Stimulated activated naive CD8-positive, alpha-beta T cell treated with anti-CD3 and anti-CD28 coated beads, Interleukin-15, amount 100 ng/mL, for 72 hours (primary cell): ENCODE measurements around the gene TXNDC16.

Source experiments
- ATAC-seq: fragments of 150-1000 bp; cut with Tn5 transposase; 2 replicates; pipeline ENCODE4 v1.10.0; 2021; ENCODE audit warnings: mild to moderate bottlenecking, moderate library complexity
- DNase-seq, 2 donors: peaks; one replicate each; pipeline ENCODE4 v3.0.0; 2021 to 2022
- H3K27ac Mint-ChIP-seq, 2 donors: one replicate each; pipeline ENCODE4 v1.8.0; 2022; ENCODE audit warnings: mild to moderate bottlenecking in 2 of 2, mixed read lengths in 2 of 2, moderate library complexity in 2 of 2
- H3K27me3 Mint-ChIP-seq: one replicate; pipeline ENCODE4 v1.8.0; 2022; ENCODE audit warnings: mixed read lengths
- H3K4me1 Mint-ChIP-seq: one replicate; pipeline ENCODE4 v1.8.0; 2022; ENCODE audit warnings: mild to moderate bottlenecking, mixed read lengths
- H3K4me3 Mint-ChIP-seq, 2 donors: one replicate each; pipeline ENCODE4 v1.8.0; 2022; ENCODE audit warnings: mild to moderate bottlenecking in 2 of 2, mixed read lengths in 2 of 2, moderate library complexity in 1 of 2
- H3K9me3 Mint-ChIP-seq, 2 donors: one replicate each; pipeline ENCODE4 v1.8.0; 2022; ENCODE audit warnings: mixed read lengths in 2 of 2

Gene TXNDC16

DNA sequence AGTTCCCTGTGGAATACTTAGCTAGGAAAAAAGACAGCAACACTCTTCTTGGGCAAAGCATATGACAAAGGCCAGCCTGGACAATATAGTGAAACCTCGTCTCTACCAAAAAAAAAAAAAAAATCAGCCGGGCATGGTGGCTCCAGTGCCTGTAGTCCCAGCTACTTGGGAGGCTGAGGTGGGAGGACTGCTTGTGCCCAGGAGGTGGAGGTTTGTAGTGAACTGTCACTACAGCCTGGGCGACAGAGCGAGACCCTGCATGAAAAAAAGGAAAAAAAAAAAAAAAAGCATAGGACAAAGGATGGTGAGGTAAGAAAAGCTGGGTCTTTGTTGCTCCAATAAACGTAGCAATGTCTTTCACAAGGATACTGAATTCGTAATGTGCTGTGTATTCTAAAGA lies 1.1 kb downstream of the TXNDC16 start:
- H3K27me3 Mint-ChIP-seq = peaks cover 9% of the 10 kb centered on the region
- DNase-seq (no peak), ATAC-seq (no peak)
- peaks cover 32% of the 10 kb centered on the region for H3K4me1 Mint-ChIP-seq
- peak overlapping the region; percentile 93 to 95 for H3K4me3 Mint-ChIP-seq
- H3K9me3 Mint-ChIP-seq = no peaks in the 10 kb centered on the region
- no peak overlapping the region for H3K27ac Mint-ChIP-seq

DNA sequence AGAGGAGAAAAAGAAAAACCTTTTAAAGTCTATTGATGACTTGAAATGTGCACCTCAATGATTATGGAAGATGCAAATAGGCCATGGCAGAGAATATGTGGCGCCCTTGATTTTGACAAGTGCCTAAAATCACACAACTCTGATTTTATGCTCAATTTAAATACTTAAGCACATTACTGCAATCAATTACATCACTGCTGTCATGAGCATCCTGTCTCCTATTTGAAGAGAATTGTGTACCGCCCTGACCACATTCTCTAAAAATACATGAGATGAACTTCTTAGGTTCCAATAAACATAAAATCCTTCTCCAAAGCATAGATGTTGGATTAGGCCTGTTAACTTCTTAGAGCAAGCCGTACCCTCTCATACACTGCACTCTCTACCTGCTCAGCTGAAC lies 1.6 kb downstream of the TXNDC16 start:
- peak overlapping the region; percentile 93 to 95 for H3K4me3 Mint-ChIP-seq
- ATAC-seq (no peak), DNase-seq (no peak)
- H3K27ac Mint-ChIP-seq = peak overlapping the region; percentile 5 to 85
- peaks cover 38% of the 10 kb centered on the region for H3K4me1 Mint-ChIP-seq
- no peaks in the 10 kb centered on the region for H3K9me3 Mint-ChIP-seq
- peaks cover 9% of the 10 kb centered on the region for H3K27me3 Mint-ChIP-seq

DNA sequence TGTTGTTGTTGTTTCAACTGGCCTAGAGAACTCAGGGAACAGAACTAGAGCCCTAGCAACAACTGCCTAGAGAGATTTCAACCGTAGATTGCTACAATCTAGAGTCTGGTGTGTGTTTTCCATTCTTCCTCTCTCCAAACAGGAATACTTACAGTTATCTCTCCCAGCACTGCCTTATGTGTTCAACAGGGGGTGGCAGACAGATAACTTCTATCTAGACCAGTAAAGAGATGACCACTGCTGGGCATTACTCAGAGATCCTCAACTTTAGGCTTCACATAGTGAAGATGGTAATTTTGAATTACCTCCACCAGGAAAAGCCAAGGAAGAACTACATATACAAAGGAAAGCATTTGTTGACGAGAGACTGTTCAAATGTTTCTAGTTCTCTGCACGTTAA lies 4.8 kb downstream of the TXNDC16 start:
- DNase-seq = no peak
- no peak overlapping the region for H3K4me3 Mint-ChIP-seq
- no peaks in the 10 kb centered on the region for H3K27me3 Mint-ChIP-seq
- H3K4me1 Mint-ChIP-seq = peaks cover 35% of the 10 kb centered on the region
- no peak overlapping the region for H3K27ac Mint-ChIP-seq
- no peaks in the 10 kb centered on the region for H3K9me3 Mint-ChIP-seq
- ATAC-seq = no peak

DNA sequence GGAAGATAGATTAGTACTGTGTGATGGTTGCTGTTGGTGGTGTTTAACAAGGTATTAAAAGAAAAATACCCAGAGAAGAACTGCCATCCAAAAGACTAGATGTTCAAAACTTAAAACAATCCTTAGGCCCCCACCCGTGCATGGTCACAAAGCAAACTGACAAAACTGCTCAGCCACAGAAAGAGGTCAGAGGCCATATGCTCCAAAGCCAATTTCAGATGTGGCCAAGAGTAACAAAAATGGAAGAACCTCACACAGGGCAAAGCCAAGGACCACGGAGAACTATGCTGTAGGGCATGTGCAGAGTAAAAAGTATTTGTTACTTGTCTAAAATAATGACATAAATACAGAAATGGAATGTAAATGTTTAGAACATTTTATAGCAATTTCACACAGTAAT lies 5.3 kb downstream of the TXNDC16 start:
- H3K4me1 Mint-ChIP-seq = peaks cover 34% of the 10 kb centered on the region
- H3K27me3 Mint-ChIP-seq = no peaks in the 10 kb centered on the region
- no peak for ATAC-seq
- H3K4me3 Mint-ChIP-seq = no peak overlapping the region
- peak overlapping the region in 1 of 2 donors; percentile 27 for H3K27ac Mint-ChIP-seq
- no peaks in the 10 kb centered on the region for H3K9me3 Mint-ChIP-seq
- DNase-seq = no peak

DNA sequence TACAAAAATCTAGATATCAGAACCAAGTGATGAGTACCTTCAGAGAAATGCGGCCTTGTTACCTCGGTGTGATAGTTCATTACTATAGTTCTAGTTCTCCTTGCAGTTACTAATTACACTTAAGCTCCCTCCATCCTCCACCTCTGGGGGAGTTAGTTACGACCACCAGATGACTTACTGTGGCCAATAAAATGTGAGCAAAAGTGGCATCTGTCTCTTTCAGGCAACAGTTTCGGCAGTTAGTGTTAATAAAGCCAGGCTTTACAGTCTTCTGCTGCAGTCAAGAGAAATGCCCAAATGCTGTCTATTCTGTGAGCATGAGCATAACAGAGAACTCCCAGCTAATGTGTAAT lies 6.0 kb downstream of the TXNDC16 start:
- H3K9me3 Mint-ChIP-seq = no peaks in the 10 kb centered on the region
- DNase-seq = no peak
- no peak overlapping the region for H3K27ac Mint-ChIP-seq

DNA sequence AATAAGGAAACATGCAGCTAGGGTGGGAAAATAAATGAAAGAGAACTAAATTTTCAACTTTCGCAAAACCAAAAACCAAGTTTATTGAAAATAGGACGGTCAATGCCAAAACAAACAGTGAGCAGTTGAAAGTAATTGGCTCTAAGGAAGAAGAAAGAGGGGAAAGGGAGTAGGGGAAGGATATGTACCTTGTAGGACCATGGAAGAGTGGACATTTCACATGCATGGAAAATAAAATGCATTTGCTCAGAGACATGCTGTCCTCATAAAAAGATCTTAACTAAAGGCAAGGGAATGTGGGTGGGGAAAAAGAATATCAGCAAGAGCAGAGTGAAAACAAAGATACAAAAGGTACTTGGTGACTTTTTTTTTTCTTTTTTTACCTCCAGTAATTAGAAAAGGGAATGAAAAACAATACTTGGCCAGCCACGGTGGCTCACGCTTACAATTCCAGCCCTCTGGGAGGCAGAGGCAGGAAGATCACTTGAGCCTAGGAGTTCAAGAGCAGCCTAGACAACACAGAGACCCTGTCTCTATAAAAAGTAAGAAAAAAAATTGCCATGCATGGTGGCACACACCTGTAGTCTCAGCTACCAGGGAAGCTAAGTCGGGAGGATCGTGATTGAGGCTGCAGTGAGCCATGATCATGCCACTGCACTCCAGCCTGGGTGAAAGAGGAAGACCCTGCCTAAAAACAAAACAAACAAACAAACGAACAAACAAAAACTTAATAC lies 6.6 kb downstream of the TXNDC16 start:
- peaks cover 23% of the 10 kb centered on the region for H3K4me1 Mint-ChIP-seq
- no peak overlapping the region for H3K4me3 Mint-ChIP-seq
- ATAC-seq = no peak
- no peak for DNase-seq
- no peaks in the 10 kb centered on the region for H3K27me3 Mint-ChIP-seq
- H3K9me3 Mint-ChIP-seq = no peaks in the 10 kb centered on the region
- peak overlapping the region in 1 of 2 donors; percentile 5 for H3K27ac Mint-ChIP-seq

More for the DNA sequence above, 6.0 kb downstream of the TXNDC16 start:
- H3K4me3 Mint-ChIP-seq = no peak overlapping the region
- peaks cover 29% of the 10 kb centered on the region for H3K4me1 Mint-ChIP-seq
- ATAC-seq = no peak
- no peaks in the 10 kb centered on the region for H3K27me3 Mint-ChIP-seq

DNA sequence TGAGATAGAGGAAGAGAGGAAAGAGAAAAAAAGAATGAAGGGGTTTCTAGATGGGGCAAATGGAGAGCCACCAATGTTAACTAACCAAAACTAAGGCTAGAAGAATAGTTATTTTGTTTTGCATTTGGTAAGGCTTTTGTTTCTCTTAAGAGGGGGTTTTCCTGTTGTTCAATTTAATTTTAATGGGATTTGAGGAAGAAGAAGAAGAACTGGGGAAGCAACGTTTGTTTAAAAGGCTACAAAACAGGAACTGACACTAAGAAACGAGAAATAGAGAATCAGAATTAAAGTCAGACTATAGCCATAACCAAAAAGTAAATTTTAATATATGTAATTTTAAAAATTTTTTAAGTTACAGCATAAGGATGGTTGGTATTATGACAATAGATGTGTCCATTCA lies 13.7 kb downstream of the TXNDC16 start:
- Mint-ChIP-seq H3K4me3 (no peak overlapping the region), H3K4me1 (no peaks in the 10 kb centered on the region), H3K27me3 (no peaks in the 10 kb centered on the region), H3K9me3 (no peaks in the 10 kb centered on the region), H3K27ac (no peak overlapping the region)
- ATAC-seq (no peak), DNase-seq (no peak)

DNA sequence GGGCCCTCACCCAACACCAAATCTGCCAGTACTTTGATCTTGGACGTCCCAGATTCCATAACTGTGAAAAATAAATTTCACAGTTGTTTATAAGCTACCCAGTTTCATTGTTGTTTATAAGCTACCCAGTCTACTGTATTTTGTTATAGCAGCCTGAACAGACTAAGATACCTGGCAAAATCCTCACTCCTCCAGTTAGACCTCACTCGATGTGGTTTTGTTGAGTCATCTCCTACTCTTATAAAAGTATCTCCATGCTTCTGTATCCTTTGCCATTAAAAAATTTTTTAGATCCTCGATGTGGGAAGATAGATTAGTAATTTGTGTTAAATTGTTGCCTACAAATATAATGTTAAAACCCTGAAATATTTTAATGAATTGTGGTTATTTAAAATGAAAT lies 16.0 kb downstream of the TXNDC16 start:
- Mint-ChIP-seq H3K9me3 (no peaks in the 10 kb centered on the region), H3K27me3 (no peaks in the 10 kb centered on the region), H3K27ac (no peak overlapping the region), H3K4me1 (no peaks in the 10 kb centered on the region), H3K4me3 (no peak overlapping the region)
- no peak for DNase-seq
- no peak for ATAC-seq

DNA sequence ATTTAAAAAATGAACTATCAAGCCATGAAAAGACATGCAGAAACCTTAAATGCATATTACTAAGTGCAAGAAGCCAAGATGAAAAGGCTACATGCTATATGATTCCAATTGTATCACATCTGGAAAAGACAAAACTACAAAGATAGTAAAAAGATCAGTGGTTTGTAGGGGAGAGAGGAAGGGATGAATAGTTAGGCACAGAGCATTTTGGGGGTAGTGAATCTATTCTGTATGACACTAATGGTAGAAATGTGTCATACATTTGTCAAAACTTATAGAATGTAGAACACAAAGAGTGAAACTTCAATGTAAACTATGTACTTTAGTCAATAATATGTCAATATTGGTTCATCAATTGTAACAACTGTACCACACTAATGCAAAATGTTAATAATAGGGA lies 20.8 kb downstream of the TXNDC16 start:
- H3K4me1 Mint-ChIP-seq = no peaks in the 10 kb centered on the region
- H3K27me3 Mint-ChIP-seq = no peaks in the 10 kb centered on the region
- H3K9me3 Mint-ChIP-seq = no peaks in the 10 kb centered on the region
- H3K4me3 Mint-ChIP-seq = no peak overlapping the region
- ATAC-seq (peak; percentile 83), DNase-seq (no peak)
- H3K27ac Mint-ChIP-seq = no peak overlapping the region

DNA sequence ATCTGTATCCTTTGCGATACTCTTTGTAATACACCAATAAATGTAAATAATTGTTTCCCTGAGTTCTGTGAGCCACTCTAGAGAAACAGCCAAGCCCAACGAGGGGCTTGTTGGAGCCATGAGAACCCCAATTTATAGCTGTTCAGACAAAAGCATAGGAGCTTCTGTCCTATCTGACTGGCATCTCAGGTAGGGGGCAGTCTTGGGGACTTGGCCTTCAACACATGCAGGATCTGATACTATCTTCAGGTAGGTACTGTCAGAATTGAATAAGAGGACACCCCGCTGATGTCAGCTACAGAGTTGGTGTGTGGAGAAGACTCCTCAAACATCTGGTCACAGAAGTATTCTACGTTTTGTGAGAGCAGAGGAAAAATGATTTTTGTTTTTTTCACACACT lies 25.3 kb downstream of the TXNDC16 start:
- ATAC-seq (no peak), DNase-seq (no peak)
- Mint-ChIP-seq H3K4me1 (no peaks in the 10 kb centered on the region), H3K27ac (no peak overlapping the region), H3K4me3 (no peak overlapping the region), H3K9me3 (no peaks in the 10 kb centered on the region), H3K27me3 (no peaks in the 10 kb centered on the region)

DNA sequence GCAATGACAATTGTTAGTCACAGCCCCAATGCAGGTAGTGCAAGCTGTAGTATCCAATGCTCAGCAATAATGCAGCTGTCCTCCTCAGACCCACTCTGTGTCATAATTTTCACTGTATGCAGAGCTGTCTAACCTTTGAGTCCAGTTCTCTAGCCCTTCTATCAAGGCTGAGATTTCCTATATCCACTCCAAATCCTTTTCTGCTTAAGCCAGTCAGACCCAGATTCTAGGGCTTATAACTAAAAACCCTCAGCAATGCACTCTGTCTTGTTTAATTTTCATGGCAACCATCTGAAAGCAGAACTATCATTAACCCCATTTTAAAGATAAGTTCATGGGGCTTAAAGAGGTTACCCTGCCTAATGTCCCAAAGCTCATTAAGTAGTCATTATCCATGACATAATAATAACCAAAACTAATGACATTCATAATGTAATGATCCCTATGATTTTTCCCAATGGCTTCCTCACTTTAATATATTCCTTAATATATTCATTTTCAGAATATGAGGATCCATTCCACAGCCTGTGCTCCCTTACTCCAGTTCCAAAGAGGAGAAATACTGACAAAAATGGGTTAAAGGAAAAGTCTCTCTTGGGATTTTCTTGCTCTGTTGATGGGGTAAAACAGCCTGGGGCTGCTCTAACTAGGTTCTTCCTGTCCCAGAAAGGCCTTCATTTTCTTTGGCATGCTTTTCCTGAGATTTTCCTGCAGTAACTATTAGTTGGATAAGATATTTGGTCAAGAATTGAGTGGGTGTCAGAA lies 29.5 kb downstream of the TXNDC16 start:
- no peaks in the 10 kb centered on the region for H3K27me3 Mint-ChIP-seq
- no peak overlapping the region for H3K4me3 Mint-ChIP-seq
- H3K27ac Mint-ChIP-seq = no peak overlapping the region

DNA sequence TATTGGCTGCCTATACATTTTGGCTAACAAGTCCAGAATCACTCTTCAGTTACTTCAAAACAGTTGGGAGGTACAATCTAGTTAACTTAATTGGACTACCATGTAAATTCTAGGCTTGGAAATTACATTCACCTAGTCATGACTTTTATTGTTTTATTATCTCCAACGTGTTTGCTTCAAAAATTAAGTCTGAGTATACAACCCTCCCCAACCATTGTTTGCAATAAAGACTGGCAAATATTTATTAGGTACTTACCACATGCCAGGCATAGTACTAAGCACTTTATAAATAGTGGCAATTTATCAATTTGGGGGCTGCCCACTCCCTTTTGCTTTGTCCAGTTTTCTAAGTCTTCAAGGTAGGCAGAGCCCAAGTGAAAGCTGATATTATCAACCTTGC lies 30.3 kb downstream of the TXNDC16 start:
- H3K4me3 Mint-ChIP-seq = no peak overlapping the region
- no peak for ATAC-seq

More for the DNA sequence above, 29.5 kb downstream of the TXNDC16 start:
- no peak for ATAC-seq
- no peak for DNase-seq
- Mint-ChIP-seq H3K9me3 (no peaks in the 10 kb centered on the region), H3K4me1 (no peaks in the 10 kb centered on the region)

DNA sequence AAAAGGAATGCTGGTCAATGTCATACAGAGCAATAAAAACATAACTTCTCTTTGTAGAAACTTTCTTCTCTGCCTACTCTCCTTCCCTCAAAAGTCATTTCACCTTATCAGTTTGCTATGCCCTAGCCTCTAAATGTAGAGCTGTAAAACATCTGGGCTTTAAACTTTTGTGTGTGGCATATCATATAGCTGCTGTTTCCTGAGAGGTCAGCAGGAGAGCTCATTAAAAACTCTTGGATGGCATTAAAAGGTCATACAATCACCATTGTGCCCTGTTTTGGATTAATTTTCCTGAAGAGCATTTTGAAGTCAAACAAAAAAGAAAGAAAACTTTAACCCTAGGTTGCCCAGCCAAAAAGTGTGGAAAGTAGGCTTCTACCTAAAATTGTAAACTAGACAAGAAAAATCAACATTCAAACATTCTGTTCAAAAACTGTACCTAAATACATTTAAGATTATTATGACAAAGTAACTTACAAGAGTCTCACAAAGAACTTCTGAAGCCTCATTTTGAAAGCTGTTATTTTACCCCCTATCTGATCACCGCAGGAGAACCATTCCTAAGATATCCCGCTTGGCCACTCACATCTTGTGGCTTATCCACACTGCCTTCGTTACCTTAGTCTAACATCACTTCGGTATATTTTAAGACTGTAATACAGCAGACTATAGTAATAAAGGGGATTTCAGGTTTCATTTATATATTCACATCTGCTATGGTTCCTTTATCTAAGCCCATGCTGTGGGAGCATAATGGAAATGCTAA lies 38.1 kb downstream of the TXNDC16 start:
- H3K27me3 Mint-ChIP-seq = no peaks in the 10 kb centered on the region
- no peak overlapping the region for H3K27ac Mint-ChIP-seq
- H3K4me1 Mint-ChIP-seq = no peaks in the 10 kb centered on the region
- DNase-seq (no peak), ATAC-seq (no peak)
- H3K9me3 Mint-ChIP-seq = no peaks in the 10 kb centered on the region
- no peak overlapping the region for H3K4me3 Mint-ChIP-seq

More for the DNA sequence above, 30.3 kb downstream of the TXNDC16 start:
- Mint-ChIP-seq H3K27me3 (no peaks in the 10 kb centered on the region), H3K9me3 (no peaks in the 10 kb centered on the region), H3K4me1 (no peaks in the 10 kb centered on the region), H3K27ac (no peak overlapping the region)
- no peak for DNase-seq

DNA sequence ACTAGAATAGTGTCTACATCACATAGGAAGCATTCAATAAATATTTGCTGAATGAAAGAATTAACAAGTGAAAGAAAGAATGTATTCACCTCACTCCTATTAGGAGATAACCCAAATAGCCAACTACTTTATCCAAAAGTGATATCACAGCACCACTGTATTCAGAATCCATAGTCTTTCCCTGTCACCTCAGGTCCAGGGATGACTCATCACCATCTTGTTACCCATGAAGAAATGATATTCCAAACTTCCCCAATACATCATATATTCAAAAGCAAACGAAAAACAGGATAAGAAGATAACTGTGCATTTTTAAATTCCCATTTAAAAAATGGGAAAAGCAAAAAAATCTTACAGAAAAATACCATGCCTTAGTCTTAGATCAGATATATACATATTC lies 39.1 kb downstream of the TXNDC16 start:
- Mint-ChIP-seq H3K9me3 (no peaks in the 10 kb centered on the region), H3K27ac (no peak overlapping the region), H3K4me1 (no peaks in the 10 kb centered on the region), H3K4me3 (no peak overlapping the region), H3K27me3 (no peaks in the 10 kb centered on the region)
- DNase-seq = no peak
- ATAC-seq = no peak

DNA sequence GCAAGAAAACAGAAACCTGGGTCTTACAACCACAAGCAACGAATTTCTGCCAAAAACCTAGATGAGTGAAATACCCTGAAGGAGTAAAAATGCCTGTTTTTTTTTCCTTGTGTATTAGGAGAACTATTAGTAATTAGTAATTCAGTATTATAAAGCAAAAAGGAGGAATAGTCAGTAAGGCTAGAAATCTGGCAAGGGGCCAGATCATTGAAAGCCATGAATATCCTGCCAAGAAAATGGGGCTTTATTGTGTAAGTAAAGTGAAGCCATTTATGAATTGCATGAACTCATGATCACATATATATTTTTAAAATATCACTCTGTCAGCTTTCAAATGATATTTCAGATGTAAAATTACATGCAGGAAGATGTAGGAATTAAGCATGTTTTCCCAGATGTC lies 57.9 kb downstream of the TXNDC16 start:
- Mint-ChIP-seq H3K4me3 (no peak overlapping the region), H3K4me1 (no peaks in the 10 kb centered on the region), H3K9me3 (peaks cover 10 to 14% of the 10 kb centered on the region in 2 donors), H3K27me3 (no peaks in the 10 kb centered on the region), H3K27ac (peak overlapping the region in 1 of 2 donors; percentile 31)
- no peak for ATAC-seq
- no peak for DNase-seq
